GM11168 (cell line): ENCODE measurements around the gene RAI14.

Experiments
- in situ Hi-C: fragments of 300-500 bp; cut with MboI; formaldehyde crosslinking; loops from one replicate; pipeline ENCODE4 v1.12.0; 2022; ENCODE audit warnings: low sequenced_read_pairs; ENCODE audit not compliant: unreplicated experiment

Gene RAI14

GRCh38 chr5:34639852-34640626 is 16.1 kb upstream of the RAI14 start:
- in situ Hi-C loops = no loop called here

DNA sequence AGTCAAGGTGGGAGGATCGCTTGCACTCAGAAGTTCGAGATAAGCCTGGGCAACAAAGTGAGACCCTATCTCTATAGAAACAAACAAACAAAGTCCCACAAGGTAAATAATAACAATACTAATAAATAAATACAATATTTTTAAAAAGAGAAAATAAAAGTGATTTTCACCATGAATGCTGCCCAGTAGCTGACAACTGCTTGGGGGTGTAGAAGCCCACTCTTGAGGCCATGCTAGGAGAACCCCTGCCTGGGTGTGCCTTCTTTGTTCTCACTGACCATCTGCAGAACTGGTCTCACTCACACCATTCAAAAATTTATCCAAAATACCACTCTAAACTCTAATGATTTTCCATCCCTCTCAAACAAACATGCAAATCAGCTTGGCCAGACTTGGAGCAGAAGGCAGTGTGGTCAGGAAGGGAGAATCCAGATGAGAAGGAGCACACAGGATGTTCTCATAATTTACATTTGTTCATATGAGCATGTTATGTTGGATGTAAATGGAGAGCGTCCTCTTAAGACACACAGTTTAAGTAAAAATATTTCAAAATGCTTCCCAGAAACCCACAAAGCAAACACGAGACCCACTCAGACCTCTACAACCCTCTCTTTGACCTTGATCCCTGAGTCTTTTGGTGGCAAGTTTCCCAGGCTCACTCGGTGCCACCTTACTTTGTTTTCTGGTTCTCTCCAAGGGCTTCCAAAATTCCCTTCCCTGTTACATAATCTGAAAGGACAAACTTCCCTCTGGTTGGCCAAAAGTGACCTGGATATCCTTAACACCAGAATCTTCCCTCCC is 7.9 kb upstream of the RAI14 start:
- in situ Hi-C loops = no loop called here

DNA sequence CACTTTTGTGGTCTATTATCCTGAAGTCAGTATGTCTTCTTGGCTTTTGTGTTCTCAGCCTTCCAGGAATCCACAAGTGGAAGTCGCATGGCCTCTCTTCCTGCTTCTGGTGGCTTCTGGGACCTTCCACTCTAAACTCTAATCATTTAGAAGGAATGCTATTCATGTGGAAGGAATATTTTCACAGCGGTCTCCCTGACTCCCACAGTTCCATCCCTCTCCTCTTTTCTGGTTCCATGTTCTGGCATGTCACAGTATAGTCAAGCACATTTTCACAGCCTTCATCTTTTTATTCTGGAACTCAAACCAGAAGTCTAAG is 7.3 kb upstream of the RAI14 start:
- in situ Hi-C loops = no loop called here

GRCh38 chr5:34651791-34652190 is 4.3 kb upstream of the RAI14 start:
- in situ Hi-C loops = no loop called here

GRCh38 chr5:34652466-34652865 is 3.7 kb upstream of the RAI14 start:
- in situ Hi-C loops = no loop called here

- in situ Hi-C loops = no loop called here
Measured at GRCh38 chr5:34652914-34653313, 3.2 kb upstream of the RAI14 start.

DNA sequence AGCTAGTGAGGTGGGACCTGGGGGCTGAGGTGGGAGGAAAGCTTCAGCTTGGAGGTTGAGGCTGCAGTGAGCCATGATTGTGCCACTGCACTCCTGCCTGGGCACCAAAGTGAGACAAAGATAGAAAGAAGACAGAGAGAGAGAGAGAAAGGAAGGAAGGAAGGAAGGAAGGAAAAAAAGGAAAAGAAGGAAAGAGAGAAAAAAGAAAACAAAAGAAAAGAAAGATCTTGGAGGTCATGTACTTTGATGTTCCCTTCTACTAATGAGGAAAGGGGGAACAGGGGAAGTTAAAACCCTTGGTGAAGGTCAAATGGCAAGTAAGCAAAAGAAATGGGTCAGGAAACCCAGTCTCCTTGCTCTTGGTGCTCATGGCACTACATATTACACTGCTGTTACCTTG is 2.4 kb upstream of the RAI14 start:
- in situ Hi-C loops = no loop called here

DNA sequence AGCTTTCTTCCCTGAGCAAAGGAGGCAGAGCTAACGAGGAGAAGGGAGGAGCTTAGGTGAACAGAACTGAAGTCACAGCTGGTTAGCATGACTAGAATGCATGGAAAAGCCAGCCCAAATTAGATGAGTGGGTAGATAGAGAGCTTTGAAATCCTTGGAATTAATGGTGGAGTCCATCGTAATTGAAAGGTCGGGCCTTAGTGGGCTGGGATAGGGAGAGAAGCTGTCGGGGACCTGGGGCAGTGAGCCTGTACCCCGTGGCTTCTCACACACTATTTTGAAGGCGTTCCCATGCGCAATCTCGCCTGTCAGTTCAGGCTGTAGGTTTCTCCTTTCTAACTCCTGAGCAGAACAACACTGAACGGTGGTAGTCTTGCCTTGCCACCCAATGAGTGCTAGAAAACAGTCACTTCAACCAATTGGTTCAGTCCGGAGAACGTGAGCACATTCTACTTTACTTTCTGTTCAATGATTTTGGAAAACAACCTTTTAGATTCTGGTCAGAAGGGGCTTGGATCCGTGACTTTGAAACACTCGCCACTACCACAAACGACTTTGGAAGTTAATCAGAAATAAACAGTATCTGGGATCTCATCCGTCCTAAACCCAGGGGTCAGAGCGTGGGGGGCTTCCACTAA is 655 bp upstream of the RAI14 start:
- in situ Hi-C loops = no loop called here

DNA sequence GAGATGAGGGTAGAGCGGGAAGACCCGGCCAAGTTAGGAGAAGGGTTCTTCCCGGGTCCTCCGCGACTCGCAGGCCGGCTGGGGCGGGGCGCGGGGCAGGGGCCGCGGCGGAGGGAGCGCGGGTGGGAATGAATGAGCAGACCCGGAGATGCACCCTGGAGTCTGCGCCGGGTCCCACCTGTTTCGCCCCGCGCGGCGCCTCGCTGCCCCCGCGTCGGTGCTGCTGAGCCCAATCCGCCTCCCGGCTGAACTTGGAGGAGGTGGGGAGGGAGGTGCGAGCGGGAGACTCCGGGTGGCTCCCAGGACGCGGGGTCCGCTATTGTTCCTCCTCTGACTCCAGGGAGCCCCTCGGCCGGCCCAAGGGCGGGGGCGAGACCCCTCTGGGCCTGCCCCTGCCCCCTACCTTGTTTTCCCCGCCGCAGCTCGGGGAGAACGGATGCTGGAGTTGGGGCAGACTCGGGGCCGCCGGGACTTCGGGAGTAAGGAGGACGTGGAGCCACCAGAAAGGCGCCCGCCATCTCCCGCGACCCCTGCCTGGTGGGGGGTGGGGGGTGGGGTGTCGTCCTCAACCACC is 659 bp downstream of the RAI14 start:
- in situ Hi-C loops = no loop called here

- in situ Hi-C loops = no loop called here
Measured at GRCh38 chr5:34657274-34657921, 1.3 kb downstream of the RAI14 start.

DNA sequence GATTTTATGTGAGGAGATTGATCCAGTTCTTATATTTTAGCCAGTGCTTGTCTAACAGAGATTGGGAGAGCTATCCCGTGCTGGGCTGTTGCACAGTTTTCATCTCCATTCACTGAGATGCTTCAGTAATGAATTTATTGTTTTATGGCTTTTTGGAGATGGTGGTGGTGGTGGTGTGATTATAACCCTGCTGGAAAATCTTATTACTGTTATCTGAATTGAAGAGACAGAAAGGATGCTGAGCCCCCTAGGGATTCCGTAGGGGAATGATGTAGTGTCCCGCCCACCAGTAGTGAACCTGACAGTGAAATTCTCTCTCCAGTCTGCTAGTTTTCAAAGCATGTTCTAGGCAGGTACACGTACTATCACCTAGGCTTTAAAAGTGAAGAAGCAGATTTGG is 1.9 kb downstream of the RAI14 start:
- in situ Hi-C loops = no loop called here

DNA sequence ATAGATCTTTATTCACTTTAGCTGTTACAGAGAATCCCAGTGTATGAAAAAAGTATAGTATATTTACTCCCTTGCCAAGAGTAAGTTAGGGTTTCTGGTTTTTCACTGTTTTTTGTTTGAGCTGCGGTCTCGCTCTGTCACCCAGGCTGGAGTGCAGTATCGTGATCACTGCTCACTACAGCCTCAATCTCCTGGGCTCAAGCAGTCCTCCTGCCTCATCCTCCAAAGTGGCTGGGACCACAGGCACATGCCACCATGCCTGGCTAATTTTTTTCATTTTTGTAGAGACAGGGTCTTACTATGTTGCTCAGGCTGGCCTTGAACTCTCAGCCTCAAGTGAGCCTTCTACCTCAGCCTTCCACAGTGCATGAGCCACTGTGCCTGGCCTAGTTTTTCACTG is 3.0 kb downstream of the RAI14 start:
- in situ Hi-C loops = no loop called here

DNA sequence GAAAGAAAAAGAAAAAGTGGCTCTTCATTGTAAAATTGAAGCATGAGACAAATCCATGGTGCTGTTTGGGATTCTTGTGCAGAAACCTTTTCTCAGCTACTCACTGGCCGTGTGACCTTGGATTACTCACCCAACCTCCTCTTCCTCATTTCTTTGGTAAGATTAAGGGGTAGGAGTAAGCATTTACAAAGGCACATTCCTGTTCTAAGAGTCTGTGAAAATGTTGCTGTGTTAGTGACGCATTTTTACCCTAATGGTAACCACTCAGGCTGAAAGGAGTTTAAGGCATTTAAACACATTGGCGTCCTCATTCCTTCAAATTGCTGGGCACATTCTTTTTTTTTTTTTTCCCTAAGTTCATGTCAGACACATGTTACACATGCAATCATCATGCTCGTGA is 4.3 kb downstream of the RAI14 start:
- in situ Hi-C loops = no loop called here

DNA sequence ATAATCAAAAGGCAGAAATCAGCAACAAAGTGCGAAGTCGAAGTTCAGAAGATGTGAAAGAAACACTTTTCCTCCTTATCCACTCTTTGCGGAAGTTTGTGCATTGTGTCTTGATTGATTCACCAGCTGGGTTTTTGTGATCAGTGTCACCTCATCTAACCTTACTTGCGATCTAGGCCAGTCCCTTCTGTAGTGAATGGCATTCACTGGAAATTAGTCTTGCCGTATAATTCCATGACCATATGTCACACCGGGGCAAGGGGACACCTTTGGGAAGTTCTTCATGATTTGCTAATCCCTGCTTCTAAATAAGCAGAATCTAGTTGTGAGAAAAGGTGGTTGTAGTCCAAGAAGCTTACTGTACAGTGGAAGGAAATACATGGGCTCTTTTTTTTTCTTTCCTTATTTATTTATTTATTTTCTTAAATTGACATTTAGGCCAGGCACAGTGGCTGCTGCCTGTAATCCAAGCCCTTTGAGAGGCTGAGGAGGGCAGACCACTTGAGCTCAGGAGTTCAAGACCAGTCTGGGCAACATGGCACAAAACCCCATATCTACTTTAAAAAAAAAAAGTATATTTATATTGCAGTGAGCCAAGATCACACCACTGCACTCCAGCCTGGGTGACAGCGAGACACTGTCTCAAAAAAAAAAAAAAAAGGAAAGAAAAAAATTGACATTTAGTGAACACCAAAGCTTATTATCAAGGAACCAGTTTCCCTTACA is 7.8 kb downstream of the RAI14 start:
- in situ Hi-C loops = no loop called here

DNA sequence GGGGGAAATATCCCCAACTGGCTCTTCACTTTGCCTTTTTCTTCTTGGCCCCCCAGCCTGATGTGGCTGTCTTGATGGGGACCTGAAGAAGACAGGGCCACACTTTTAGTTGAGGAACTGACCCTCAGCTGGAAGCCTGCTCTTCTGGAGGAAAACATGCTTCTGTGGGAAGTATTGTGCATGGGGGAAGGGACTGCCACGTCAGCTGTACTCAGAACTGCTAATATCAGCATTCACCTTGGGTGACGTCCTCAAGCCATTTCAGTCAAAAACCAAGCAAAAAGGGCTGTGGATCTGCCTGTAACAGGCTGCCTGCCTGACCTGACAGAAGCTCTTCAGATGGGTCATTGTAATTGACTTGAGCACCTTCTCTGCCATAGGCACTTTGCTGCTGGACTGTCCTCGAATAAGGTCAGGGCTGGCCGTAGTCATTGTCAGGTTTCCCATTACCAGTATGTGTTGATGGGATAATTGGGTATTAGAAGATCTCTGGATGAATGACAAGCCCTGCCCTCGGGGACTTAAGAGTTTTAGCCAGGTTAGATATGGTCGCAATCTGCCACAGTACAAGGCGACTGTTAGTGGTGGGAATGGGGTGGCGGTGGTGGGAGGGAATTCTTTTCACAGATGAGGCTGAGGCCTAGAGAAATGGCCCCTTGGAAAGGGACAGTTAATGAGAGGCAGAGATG is 10.4 kb downstream of the RAI14 start:
- in situ Hi-C loops = no loop called here

- in situ Hi-C loops = no loop called here
Measured at GRCh38 chr5:34667705-34668104, 11.6 kb downstream of the RAI14 start.

GRCh38 chr5:34669931-34670516 is 13.9 kb downstream of the RAI14 start:
- in situ Hi-C loops = no loop called here

DNA sequence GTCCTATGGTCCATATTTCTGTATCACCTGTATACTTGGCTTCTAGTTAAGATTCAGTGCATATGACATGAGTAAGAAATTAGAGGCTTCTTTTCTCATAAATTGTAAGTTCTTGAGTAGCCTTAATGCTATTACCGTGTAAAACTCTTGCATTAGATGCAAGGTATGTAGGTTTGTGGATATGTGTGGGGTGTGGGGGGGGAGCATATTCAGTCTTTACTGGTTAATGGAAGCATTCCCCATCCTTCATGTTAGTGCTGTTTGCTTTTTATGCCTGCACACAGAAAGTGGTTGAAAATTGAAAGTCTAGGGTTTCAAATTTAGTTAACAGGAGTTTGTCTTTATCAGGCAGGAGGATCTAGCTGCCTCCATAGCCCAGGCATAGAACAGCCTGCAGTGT is 16.1 kb downstream of the RAI14 start:
- in situ Hi-C loops = no loop called here
